Smooth muscle cell (in vitro differentiated cells): ENCODE data around the gene STT3B. TPM values are rescaled to one million over a fixed set of nuclear protein-coding genes. Genes with fewer than 3 reads are reported as not detected.

Source experiments
- DNase-seq: peaks from one replicate; lab custom pipeline; 2025; ENCODE audit not compliant: unreplicated experiment; lab: John Stamatoyannopoulos, UW
- H2AFZ ChIP-seq: fragments of 200-600 bp; sonication (generic); 2 replicates; pipeline ENCODE4 v1.6.0; 2016; ENCODE audit warnings: antibody characterized with exemption, low read depth, mild to moderate bottlenecking
- H3F3A ChIP-seq: fragments of 200-600 bp; sonication (generic); 2 replicates; pipeline ENCODE4 v1.6.0; 2017; ENCODE audit warnings: antibody characterized with exemption, low read depth
- H3K27ac ChIP-seq: fragments of 200-600 bp; sonication (generic); 2 replicates; pipeline ENCODE4 v1.5.1; 2016; ENCODE audit warnings: low read depth, mild to moderate bottlenecking
- H3K27me3 ChIP-seq: fragments of 200-600 bp; sonication (generic); 2 replicates; pipeline ENCODE4 v1.6.1; 2016; ENCODE audit warnings: low read depth, mild to moderate bottlenecking
- H3K36me3 ChIP-seq: fragments of 200-600 bp; sonication (generic); 2 replicates; pipeline ENCODE4 v1.5.1; 2016; ENCODE audit warnings: low read depth
- H3K4me1 ChIP-seq: fragments of 200-600 bp; sonication (generic); 2 replicates; pipeline ENCODE4 v1.5.1; 2016; ENCODE audit warnings: low read depth
- H3K4me2 ChIP-seq: fragments of 200-600 bp; sonication (generic); 2 replicates; pipeline ENCODE4 v1.6.0; 2016; ENCODE audit warnings: mild to moderate bottlenecking
- H3K4me3 ChIP-seq: fragments of 200-600 bp; sonication (generic); 2 replicates; pipeline ENCODE4 v1.5.1; 2016; ENCODE audit warnings: mild to moderate bottlenecking
- H3K79me2 ChIP-seq: fragments of 200-600 bp; sonication (generic); 2 replicates; pipeline ENCODE4 v1.6.0; 2016; ENCODE audit warnings: low read depth, mild to moderate bottlenecking
- H3K9ac ChIP-seq: fragments of 200-600 bp; sonication (generic); 2 replicates; pipeline ENCODE4 v1.6.0; 2016; ENCODE audit warnings: low read depth
- H3K9me3 ChIP-seq: fragments of 200-600 bp; sonication (generic); replicated peaks from 2 replicates; pipeline ENCODE4 v1.5.1; 2016; ENCODE audit warnings: low read depth
- H4K20me1 ChIP-seq: fragments of 200-600 bp; sonication (generic); 2 replicates; pipeline ENCODE4 v1.6.0; 2016; ENCODE audit warnings: low read depth
- CTCF ChIP-seq: fragments of 200-600 bp; sonication (generic); IDR thresholded peaks from 2 replicates; pipeline ENCODE4 v1.5.1; 2017; ENCODE audit warnings: borderline replicate concordance, mild to moderate bottlenecking, antibody characterized with exemption; ENCODE audit not compliant: insufficient read depth, poor library complexity, severe bottlenecking
- WGBS: methylation state at CpG from one replicate; pipeline ENCODE4 v1.1.7; 2016; ENCODE audit warnings: low lambda C conversion rate; 5-methylcytosine and 5-hydroxymethylcytosine counted together
- polyA plus RNA-seq: library from polyadenylated mRNA; unstranded; fragments of >200 nt; fragmentation: Nextera tagmentation; extraction: Ambion mirVana; gene quantifications from 2 replicates; pipeline ENCODE4 v1.2.1, GENCODE V29; 2016
- total RNA-seq: library from RNA; depleted of rRNA; stranded (reverse); fragments of >200 nt; gene quantifications from 2 replicates; pipeline ENCODE4 v1.2.3, GENCODE V29; 2014

The STT3B gene
- total and polyA plus RNA-seq, 2 experiments from 2014 or later = 79.1 to 191 TPM

- H3F3A ChIP-seq = no peaks in the 10 kb centered on the region
- no peak for DNase-seq
- no peaks in the 10 kb centered on the region for H3K27me3 ChIP-seq
- no peak overlapping the region for H3K9ac ChIP-seq
- no peak for TF ChIP-seq CTCF
- no peak overlapping the region for H3K4me3 ChIP-seq
- no peak overlapping the region for H3K4me2 ChIP-seq
- no peaks in the 10 kb centered on the region for H3K79me2 ChIP-seq
- no peak overlapping the region for H3K27ac ChIP-seq
- no peaks in the 10 kb centered on the region for H3K4me1 ChIP-seq
- peaks cover 30% of the 10 kb centered on the region for H3K36me3 ChIP-seq
- no peaks in the 10 kb centered on the region for H4K20me1 ChIP-seq
- peaks cover 9% of the 10 kb centered on the region for H3K9me3 ChIP-seq
- H2AFZ ChIP-seq = no peak overlapping the region
These were observed 119.6 kb downstream of the STT3B start for GRCh38 chr3:31652296-31652695.

- WGBS = 96% methylated on average over 1 of the region's 1 CpG
- H3F3A ChIP-seq = no peaks in the 10 kb centered on the region
- no peak overlapping the region for H3K9ac ChIP-seq
- no peak overlapping the region for H2AFZ ChIP-seq
- H3K79me2 ChIP-seq = no peaks in the 10 kb centered on the region
- no peak overlapping the region for H3K4me3 ChIP-seq
- peaks cover 32% of the 10 kb centered on the region for H3K36me3 ChIP-seq
- no peak overlapping the region for H3K27ac ChIP-seq
- no peaks in the 10 kb centered on the region for H3K4me1 ChIP-seq
- H3K27me3 ChIP-seq = no peaks in the 10 kb centered on the region
- H3K9me3 ChIP-seq = peaks cover 9% of the 10 kb centered on the region
- H3K4me2 ChIP-seq = no peak overlapping the region
- H4K20me1 ChIP-seq = no peaks in the 10 kb centered on the region
- no peak for DNase-seq
- TF ChIP-seq CTCF = no peak
These were observed 120.7 kb downstream of the STT3B start for GRCh38 chr3:31653464-31653863.

GRCh38 chr3:31654998-31655397, 122.3 kb downstream of the STT3B start:
- no peaks in the 10 kb centered on the region for H3K27me3 ChIP-seq
- no peak overlapping the region for H3K9ac ChIP-seq
- H3K27ac ChIP-seq = no peak overlapping the region
- TF ChIP-seq CTCF = no peak
- no peak overlapping the region for H2AFZ ChIP-seq
- H3K4me3 ChIP-seq = no peak overlapping the region
- H3K4me1 ChIP-seq = no peaks in the 10 kb centered on the region
- no peaks in the 10 kb centered on the region for H3K79me2 ChIP-seq
- no peak for DNase-seq
- H3K4me2 ChIP-seq = no peak overlapping the region
- no peaks in the 10 kb centered on the region for H3F3A ChIP-seq
- H4K20me1 ChIP-seq = no peaks in the 10 kb centered on the region
- H3K9me3 ChIP-seq = peaks cover 2% of the 10 kb centered on the region
- peaks cover 33% of the 10 kb centered on the region for H3K36me3 ChIP-seq

GRCh38 chr3:31659246-31659645, 126.5 kb downstream of the STT3B start:
- Histone ChIP-seq H3K27me3 (no peaks in the 10 kb centered on the region), H3K9ac (no peak overlapping the region), H4K20me1 (no peaks in the 10 kb centered on the region), H3K9me3 (no peaks in the 10 kb centered on the region), H3K36me3 (peaks cover 23% of the 10 kb centered on the region), H3K27ac (no peak overlapping the region), H3F3A (no peaks in the 10 kb centered on the region), H3K4me2 (no peak overlapping the region), H2AFZ (no peak overlapping the region), H3K4me1 (no peaks in the 10 kb centered on the region), H3K79me2 (no peaks in the 10 kb centered on the region), H3K4me3 (no peak overlapping the region)
- DNase-seq = no peak
- TF ChIP-seq CTCF = no peak
